Hematopoietic multipotent progenitor cell (in vitro differentiated cells): ENCODE results near the gene GALNT6. TPM values are rescaled to one million over a fixed set of nuclear protein-coding genes. Genes with fewer than 3 reads are reported as not detected.
A peak's percentile ranks its signal among the peaks of the same experiment; 100 is the strongest.

Experiments used
- DNase-seq, 3 donors: peaks; one replicate each; pipeline ENCODE4 v3.0.0-alpha.2; 2011 to 2015; ENCODE audit warnings: low read depth in 2 of 3, low spot score in 2 of 3
- total RNA-seq: library from RNA; depleted of rRNA; stranded (reverse); fragments of >200 nt; gene quantifications from one replicate; pipeline ENCODE4 v1.2.3, GENCODE V29; 2012

Gene GALNT6
- total RNA-seq, 1 donor: 34.2 TPM

- peak in 1 of 3 donors; percentile 50 for DNase-seq
Observed at GRCh38 chr12:51383269-51383905, 7.8 kb downstream of the GALNT6 start.

DNA sequence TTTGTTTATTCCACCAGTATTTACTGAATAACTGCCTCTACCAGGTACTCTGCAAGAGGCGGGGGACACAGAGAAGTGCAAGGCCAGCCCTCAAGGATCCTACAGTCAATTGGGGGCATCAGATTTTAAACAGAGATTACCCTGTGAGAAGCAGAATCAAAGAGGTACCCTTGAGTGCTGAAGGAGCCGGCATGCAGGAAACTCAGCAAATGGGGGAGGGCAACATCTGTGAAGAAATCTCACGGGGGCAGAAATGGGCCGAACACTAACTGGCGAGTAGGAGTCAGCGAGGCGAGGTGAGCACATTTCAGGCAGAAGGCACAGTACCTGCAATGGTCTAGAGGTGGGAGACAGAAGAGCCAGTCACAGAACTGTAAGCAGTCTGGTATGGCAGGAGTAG lies 9.0 kb downstream of the GALNT6 start:
- DNase-seq: no peak

DNA sequence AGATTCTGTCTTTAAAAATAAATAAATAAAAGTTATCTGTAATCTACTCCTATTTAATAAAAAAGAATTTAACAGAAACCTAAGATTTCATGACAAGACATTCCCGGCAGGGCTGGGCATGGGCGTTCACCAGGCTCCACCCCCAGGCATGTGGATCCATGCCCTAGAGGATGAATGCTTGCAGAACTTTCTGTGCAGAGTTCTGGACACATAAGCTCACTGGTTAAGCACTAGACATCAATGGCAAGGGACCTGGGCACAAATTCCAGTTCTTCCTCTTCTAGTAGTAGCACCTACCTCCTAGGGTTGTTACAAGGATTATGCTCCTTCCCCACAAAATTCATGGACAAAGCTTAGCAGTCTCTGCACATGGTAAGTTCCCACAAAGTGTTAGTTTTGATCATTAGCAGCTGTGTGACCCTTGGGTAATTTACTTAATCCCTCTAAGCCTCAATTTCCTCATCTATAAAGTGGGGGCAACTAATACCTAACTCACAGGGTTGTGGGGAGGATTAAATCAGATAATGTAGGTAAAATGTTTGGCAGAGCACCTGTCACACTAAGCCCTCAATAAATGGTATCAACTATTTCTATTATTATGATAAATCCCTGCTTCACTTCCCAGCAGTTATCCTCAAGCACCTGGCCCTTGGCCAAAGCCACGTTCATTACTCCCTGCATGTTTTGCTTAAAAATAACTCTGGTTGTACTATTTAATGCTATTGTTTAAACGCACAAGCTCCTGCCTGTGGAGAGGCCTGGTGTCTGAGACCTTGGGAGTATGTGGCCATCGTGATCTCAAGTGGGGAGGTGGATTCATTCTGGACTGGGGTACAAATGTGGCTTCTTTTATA lies 9.8 kb downstream of the GALNT6 start:
- no peak for DNase-seq

GRCh38 chr12:51379571-51379970 lies 11.6 kb downstream of the GALNT6 start:
- DNase-seq: no peak

DNA sequence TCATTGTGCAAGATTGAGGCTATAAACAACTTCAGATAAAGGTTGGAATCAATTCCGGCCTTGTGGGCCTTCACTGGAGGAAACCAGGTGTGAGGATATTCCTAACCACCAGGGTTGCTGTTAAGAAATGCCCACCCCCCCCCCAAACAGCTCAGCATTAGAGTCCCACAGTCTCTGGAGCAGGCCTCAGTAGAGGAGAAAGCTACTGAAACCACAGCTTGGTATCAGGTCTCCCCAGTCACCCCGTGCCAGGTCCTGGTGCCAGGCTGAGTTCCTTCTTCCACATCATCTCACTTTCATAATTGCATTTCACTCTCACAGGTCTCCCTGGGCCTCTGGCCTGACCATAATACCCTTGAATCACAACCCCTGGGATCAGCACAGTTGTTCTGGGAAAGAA lies 12.5 kb downstream of the GALNT6 start:
- peak in 1 of 3 donors; percentile 76 for DNase-seq

GRCh38 chr12:51377099-51377984 lies 13.9 kb downstream of the GALNT6 start:
- no peak for DNase-seq

- DNase-seq: no peak
Observed at GRCh38 chr12:51374856-51375255, 16.4 kb downstream of the GALNT6 start.

DNA sequence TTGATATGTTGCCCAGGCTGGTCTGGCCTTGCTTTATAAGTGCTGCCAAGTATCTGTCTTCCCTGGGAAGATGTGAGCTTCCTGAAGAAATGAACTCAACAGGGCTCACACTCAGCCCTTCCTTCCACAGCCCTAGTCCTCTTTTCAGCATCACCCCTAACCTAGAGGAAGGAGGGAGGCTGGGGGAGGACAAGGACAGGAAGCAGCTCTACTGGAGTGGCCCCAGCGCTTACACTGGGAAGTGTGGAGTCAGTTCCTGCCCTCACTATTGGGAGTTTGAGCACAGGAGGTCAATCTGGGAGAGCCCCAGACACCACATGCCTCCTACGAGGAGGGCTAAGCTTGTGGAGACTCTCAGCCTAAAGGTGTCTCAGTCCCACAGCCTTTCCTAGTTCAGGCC lies 16.8 kb downstream of the GALNT6 start:
- no peak for DNase-seq

- DNase-seq: peak in 2 of 3 donors; percentile 37 to 53
Observed at GRCh38 chr12:51373187-51373586, 18.0 kb downstream of the GALNT6 start.

DNA sequence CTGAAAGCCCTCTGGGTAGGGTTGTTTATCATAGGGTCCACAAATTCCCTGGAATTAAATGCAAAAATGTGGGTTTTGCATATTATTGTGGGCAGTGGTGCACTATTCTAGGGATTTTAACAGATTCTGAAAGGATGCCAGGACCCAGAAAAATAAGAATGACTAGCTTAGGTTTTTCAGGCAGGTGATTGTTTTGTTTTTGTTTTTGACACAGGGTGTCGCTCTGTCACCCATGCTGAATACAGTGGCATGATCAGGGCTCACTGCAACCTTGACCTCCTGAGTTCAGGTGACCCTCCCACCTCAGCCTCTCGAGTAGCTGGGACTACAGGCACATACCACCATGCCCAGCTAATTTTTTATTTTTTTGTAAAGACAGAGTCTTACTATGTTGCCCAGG lies 19.2 kb downstream of the GALNT6 start:
- no peak for DNase-seq

DNA sequence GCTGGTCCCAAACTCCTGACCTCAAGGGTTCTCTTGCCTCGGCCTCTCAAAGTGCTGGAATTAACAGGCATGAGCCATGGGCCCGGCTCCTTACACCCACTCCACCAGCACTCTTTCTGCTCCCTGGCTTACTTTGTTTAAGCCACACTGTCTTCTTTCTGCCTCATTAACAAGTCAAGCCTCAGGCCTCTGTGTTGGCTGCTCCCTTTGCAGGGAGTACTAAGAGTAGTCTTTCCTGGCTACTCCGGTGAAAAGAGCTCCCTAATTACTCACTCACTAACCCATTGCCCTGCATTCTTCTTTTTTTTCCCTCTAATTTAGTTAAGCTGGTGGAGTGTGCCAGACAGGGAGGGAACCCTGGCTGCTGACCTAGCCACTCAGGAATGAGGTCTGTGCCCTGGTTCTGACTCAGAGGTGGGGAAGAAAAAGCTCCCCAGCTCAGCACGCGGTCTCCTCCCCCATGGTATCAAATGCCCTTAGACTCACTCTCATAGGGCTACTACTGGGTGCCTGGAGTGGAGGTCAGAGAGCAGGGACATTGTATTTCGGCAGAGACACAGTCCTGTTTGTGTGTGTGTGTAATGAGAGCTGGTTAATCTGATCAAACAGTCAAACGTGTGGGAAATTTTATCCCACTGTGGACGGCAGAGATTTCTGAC lies 19.8 kb downstream of the GALNT6 start:
- DNase-seq: no peak

- no peak for DNase-seq
Observed at GRCh38 chr12:51370667-51371066, 20.5 kb downstream of the GALNT6 start.

DNA sequence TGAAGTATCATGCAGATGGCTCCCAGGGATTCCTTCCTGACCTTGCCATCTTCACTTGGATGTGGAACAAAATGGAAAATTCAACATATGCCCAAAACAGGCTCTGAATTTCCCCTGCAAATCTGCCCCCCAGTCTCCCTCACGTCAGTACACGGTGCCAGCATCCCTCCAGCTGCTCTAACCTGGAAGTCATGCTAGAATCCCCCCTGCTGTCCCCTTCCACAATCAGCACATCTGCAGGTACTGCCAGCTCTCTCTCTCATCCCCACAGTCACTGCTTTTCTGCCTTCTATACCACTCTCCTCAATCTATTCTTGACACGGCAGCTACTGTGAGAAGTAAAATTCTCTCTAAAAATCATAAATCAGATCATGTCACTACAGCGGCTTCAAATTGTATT lies 21.6 kb downstream of the GALNT6 start:
- peak in 1 of 3 donors; percentile 10 for DNase-seq

DNA sequence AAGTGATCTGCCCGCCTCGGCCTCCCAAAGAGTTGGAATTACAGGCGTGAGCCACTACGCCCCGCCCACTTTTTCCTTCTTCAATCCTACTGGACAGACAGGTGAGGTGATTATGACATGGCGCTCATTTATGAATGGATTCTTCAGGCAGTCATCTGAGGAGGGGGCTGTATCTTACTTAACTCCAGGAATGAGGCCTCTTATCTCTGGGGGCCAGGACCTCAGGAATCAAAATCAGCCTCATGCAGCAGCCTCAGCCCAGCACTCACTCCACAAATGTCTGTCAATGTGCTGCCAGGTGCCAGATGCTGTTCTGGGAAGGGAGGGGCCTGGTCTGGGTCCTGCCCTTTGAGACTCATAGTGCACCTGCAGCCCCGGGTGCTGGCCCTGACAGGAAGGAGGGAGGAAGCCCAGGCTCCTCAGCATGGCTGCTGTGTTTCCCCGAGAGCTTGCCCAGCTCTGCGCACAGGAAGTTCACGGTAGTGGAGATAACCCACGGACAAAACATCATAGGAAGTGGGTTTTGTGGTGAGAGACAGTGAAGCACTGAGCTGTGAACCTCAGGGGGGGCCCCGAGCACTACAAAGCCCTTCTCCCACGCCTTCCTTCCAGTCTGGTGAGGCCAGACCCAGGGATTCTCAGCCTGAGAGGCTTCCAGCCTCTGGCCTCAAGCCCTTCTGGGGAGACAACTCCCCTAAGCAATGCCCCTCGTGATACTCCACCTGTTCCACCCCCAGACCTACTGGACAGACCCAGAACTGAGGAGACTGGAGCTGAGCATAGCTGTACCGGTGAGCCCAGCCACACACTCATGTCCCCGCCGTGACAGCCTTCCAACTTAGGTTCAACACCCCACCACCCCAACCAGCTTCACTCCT lies 22.3 kb downstream of the GALNT6 start:
- DNase-seq: peak; percentile 82 to 100 (median 99)

DNA sequence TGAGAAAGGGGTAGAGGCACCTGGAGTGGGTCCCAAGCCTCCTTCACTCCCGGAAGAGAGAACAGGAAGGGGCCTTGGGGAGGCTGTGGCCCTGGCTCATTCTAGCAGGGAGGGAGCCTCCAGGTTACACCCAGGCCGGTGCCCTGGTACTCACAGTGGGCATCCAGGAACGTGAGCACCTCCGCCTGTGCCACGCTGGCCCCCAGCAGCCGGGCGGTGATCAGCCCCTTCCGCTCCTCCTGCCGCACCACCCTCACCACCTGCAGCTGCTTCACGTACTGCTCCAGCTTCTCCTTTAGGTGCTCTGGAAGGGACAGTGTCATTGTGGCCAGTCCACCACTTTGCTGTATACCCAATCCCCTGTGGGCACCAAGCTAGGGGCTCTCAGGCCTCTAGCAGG lies 25.9 kb downstream of the GALNT6 start:
- no peak for DNase-seq

DNA sequence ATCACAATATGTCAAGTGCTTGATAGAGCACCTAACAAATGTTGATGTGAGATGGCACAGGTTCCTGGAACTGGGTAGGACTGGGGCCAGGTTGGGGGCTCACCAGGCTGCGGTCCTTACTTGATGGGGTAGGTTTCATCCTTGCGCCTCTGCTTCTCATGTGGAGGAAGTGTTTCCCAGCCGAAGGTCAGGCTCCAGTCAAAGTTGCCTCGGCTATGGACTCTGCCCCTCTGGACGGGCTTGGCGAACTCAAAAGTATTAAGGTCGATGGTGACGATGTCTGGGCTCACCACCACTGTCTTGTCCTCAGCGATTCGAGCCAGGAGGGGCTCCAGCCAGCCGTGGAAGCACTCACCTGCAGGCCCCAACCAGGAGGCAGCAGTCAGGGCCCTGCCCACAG lies 27.2 kb downstream of the GALNT6 start:
- DNase-seq: no peak

GRCh38 chr12:51362747-51363342 lies 28.4 kb downstream of the GALNT6 start:
- no peak for DNase-seq

DNA sequence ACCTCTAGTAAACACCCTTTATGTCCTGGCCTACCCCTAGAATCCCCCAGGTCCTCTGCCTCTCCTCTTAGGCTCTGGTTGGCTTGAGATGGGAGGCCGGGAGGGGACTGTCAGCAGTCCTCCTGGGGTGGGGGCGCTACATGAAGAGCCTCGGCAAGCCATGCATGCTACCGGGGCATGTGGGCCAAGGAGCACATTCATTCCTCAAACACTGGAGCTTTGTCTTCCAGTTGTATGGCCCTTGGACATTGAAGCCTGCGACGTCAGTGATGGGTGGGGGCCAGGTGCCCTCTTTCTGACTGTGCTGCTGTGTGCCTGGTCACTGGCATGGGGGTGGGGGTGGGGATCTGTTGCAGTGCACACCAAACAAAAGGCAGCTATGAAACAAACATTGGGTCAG lies 28.9 kb downstream of the GALNT6 start:
- no peak for DNase-seq
